H1 (cell line): ENCODE results near the gene FBLN5. TPM values are rescaled to one million over a fixed set of nuclear protein-coding genes. Genes with fewer than 3 reads are reported as not detected.

Experiments used
- CTCF ChIA-PET: fragments of 300-600 bp; sonication (Branson Sonifier 250); formaldehyde crosslinking; loops from one replicate; lab custom pipeline; 2021; ENCODE audit not compliant: partially characterized antibody; lab: Charles Lee
- POLR2A ChIA-PET: fragments of 300-600 bp; sonication (Branson Sonifier 250); formaldehyde crosslinking; loops from one replicate; lab custom pipeline; 2021; ENCODE audit warnings: inconsistent platforms; ENCODE audit not compliant: partially characterized antibody; lab: Charles Lee
- DNase-seq, 2 experiments: peaks; one replicate each; pipeline versions ENCODE4 v3.0.0 to v3.0.0-alpha.2; 2010 to 2022; ENCODE audit warnings: low spot score in 2 of 2, low read depth in 1 of 2, mixed read lengths in 1 of 2
- FAIRE-seq: peaks from 2 replicates; lab custom pipeline; 2011; peaks lifted over from hg19 to GRCh38; lab: Jason Lieb, UNC
- H2AFZ ChIP-seq: 2 replicates; pipeline ENCODE4 v1.8.1; 2012; ENCODE audit warnings: low read length, inconsistent platforms
- H2AK5ac ChIP-seq: 2 replicates; pipeline ENCODE4 v1.6.1; 2013; ENCODE audit warnings: low read depth, low read length
- H2BK120ac ChIP-seq: replicated peaks from 2 replicates; pipeline ENCODE3; 2013; ENCODE audit warnings: low read depth, low read length, inconsistent platforms
- H2BK12ac ChIP-seq: 2 replicates; pipeline ENCODE4 v1.6.1; 2013; ENCODE audit warnings: low read depth, low read length
- H2BK15ac ChIP-seq: 2 replicates; pipeline ENCODE4 v1.6.1; 2013; ENCODE audit warnings: low read length
- H2BK20ac ChIP-seq: 2 replicates; pipeline ENCODE4 v1.6.1; 2013; ENCODE audit warnings: low read length
- H2BK5ac ChIP-seq: 2 replicates; pipeline ENCODE4 v1.6.1; 2013; ENCODE audit warnings: low read depth, low read length
- H3K14ac ChIP-seq: 2 replicates; pipeline ENCODE4 v1.6.1; 2013; ENCODE audit warnings: inconsistent platforms; ENCODE audit not compliant: insufficient read length
- H3K18ac ChIP-seq: 2 replicates; pipeline ENCODE4 v1.6.1; 2013; ENCODE audit warnings: low read length; ENCODE audit errors: extremely low read depth
- H3K23ac ChIP-seq: 2 replicates; pipeline ENCODE4 v1.6.1; 2013; ENCODE audit warnings: inconsistent platforms; ENCODE audit not compliant: insufficient read length
- H3K23me2 ChIP-seq: 2 replicates; pipeline ENCODE4 v1.6.1; 2013; ENCODE audit warnings: low read depth, low read length
- H3K27ac ChIP-seq: 2 replicates; pipeline ENCODE4 v1.6.1; 2011; ENCODE audit warnings: low read depth, low read length, inconsistent platforms
- H3K27me3 ChIP-seq, 4 experiments: replicated peaks in 1 of 4; 1 replicate in 1 of 4; 2 replicates in 3 of 4; pipeline versions ENCODE4 v1.6.1 to v1.8.1; 2011 to 2013; ENCODE audit warnings: low read length in 3 of 4, mild to moderate bottlenecking in 3 of 4, inconsistent platforms in 2 of 4, mixed read lengths in 2 of 4, moderate library complexity in 1 of 4; ENCODE audit not compliant: control insufficient read depth in 3 of 4, insufficient read depth in 3 of 4; ENCODE audit errors: extremely low read depth in 1 of 4
- H3K36me3 ChIP-seq, 4 experiments: 2 replicates each; pipeline versions ENCODE4 v1.6.1 to v1.8.1; 2011 to 2013; ENCODE audit warnings: mild to moderate bottlenecking in 4 of 4, low read length in 3 of 4, moderate library complexity in 2 of 4, control low read depth in 1 of 4, inconsistent platforms in 1 of 4; ENCODE audit not compliant: insufficient read depth in 4 of 4, control insufficient read depth in 2 of 4
- H3K4ac ChIP-seq: replicated peaks from 2 replicates; pipeline ENCODE3; 2013; ENCODE audit warnings: low read length, low read depth, mixed read lengths, inconsistent platforms; ENCODE audit not compliant: insufficient read length
- H3K4me1 ChIP-seq, 4 experiments: replicated peaks in 1 of 4; 1 replicate in 1 of 4; 2 replicates in 3 of 4; pipeline versions ENCODE4 v1.6.1 to v1.8.1; 2011 to 2013; ENCODE audit warnings: low read length in 3 of 4, inconsistent platforms in 2 of 4, mixed read lengths in 1 of 4; ENCODE audit not compliant: insufficient read depth in 4 of 4, control insufficient read depth in 3 of 4
- H3K4me2 ChIP-seq, 2 experiments: 2 replicates each; pipeline versions ENCODE4 v1.6.1 to v1.8.1; 2011 to 2013; ENCODE audit warnings: low read depth in 2 of 2, low read length in 2 of 2, control low read depth in 1 of 2, inconsistent platforms in 1 of 2, mild to moderate bottlenecking in 1 of 2; ENCODE audit not compliant: insufficient read depth in 1 of 2
- H3K4me3 ChIP-seq, 4 experiments: fragments of 200-600, 300-600 bp in 1 of 4; sonication (generic), shearing (Covaris generic), sonication (Bioruptor Twin) in 1 of 4; 2 replicates each; pipeline versions ENCODE4 v1.5.1 to v1.8.1; 2011 to 2016; ENCODE audit warnings: low read length in 4 of 4, low read depth in 3 of 4, control low read depth in 2 of 4, inconsistent platforms in 2 of 4, mild to moderate bottlenecking in 2 of 4, mixed read lengths in 1 of 4, moderate library complexity in 1 of 4; ENCODE audit not compliant: insufficient read depth in 2 of 4; ENCODE audit errors: extremely low read depth in 1 of 4
- H3K56ac ChIP-seq: replicated peaks from 2 replicates; pipeline ENCODE3; 2013; ENCODE audit warnings: low read depth, mild to moderate bottlenecking, mixed read lengths, low read length, inconsistent platforms; ENCODE audit not compliant: insufficient read length
- H3K79me1 ChIP-seq: 2 replicates; pipeline ENCODE4 v1.6.1; 2013; ENCODE audit warnings: low read depth, low read length, control low read depth
- H3K79me2 ChIP-seq, 2 experiments: 2 replicates each; pipeline versions ENCODE4 v1.6.1 to v1.8.1; 2012 to 2013; ENCODE audit warnings: low read length in 2 of 2, mild to moderate bottlenecking in 2 of 2, inconsistent platforms in 1 of 2; ENCODE audit not compliant: insufficient read depth in 2 of 2, control insufficient read depth in 1 of 2
- H3K9ac ChIP-seq, 4 experiments: replicated peaks in 1 of 4; 1 replicate in 1 of 4; 2 replicates in 3 of 4; pipeline versions ENCODE4 v1.6.1 to v1.8.1; 2011 to 2013; ENCODE audit warnings: low read depth in 3 of 4, low read length in 3 of 4, control low read depth in 2 of 4, mild to moderate bottlenecking in 2 of 4, moderate library complexity in 2 of 4, inconsistent platforms in 1 of 4; ENCODE audit errors: extremely low read depth in 1 of 4
- H3K9me3 ChIP-seq, 2 experiments: 2 replicates each; pipeline versions ENCODE4 v1.6.1 to v1.8.1; 2012 to 2013; ENCODE audit warnings: mild to moderate bottlenecking in 2 of 2, moderate library complexity in 2 of 2, control low read depth in 1 of 2, inconsistent platforms in 1 of 2, low read depth in 1 of 2, low read length in 1 of 2, mixed read lengths in 1 of 2; ENCODE audit not compliant: insufficient read depth in 2 of 2
- H4K20me1 ChIP-seq, 2 experiments: replicated peaks in 1 of 2; 2 replicates each; pipeline versions ENCODE3 to v1.8.1; 2011 to 2013; ENCODE audit warnings: inconsistent platforms in 2 of 2, low read length in 2 of 2, mild to moderate bottlenecking in 1 of 2; ENCODE audit not compliant: insufficient read depth in 2 of 2, control insufficient read depth in 1 of 2
- H4K5ac ChIP-seq: 2 replicates; pipeline ENCODE4 v1.6.1; 2013; ENCODE audit warnings: low read length, low read depth, mixed read lengths, inconsistent platforms; ENCODE audit not compliant: insufficient read length
- H4K8ac ChIP-seq: 2 replicates; pipeline ENCODE4 v1.8.0; 2013; ENCODE audit warnings: mild to moderate bottlenecking, moderate library complexity, low read length, inconsistent platforms; ENCODE audit not compliant: insufficient read depth; ENCODE audit errors: extremely low read depth
- H4K91ac ChIP-seq: replicated peaks from 2 replicates; pipeline ENCODE3; 2013; ENCODE audit warnings: low read length, mixed read lengths, inconsistent platforms; ENCODE audit not compliant: insufficient read length
- CBX8 ChIP-seq: fragments of 300-800, 300-1000 bp; sonication (generic); IDR thresholded peaks from 2 replicates; pipeline ENCODE4 v1.7.1; 2016; ENCODE audit warnings: low read depth, low read length, borderline replicate concordance
- CHD2 ChIP-seq: IDR thresholded peaks from 2 replicates; pipeline ENCODE4 v1.6.1; 2012; ENCODE audit warnings: low read length, improper control_type of control experiment
- CREB1 ChIP-seq: IDR thresholded peaks from 2 replicates; pipeline ENCODE4 v1.6.1; 2012; ENCODE audit warnings: inconsistent platforms
- CTBP2 ChIP-seq: IDR thresholded peaks from 2 replicates; pipeline ENCODE4 v1.7.0; 2011; ENCODE audit warnings: borderline replicate concordance, mild to moderate bottlenecking, moderate library complexity, mixed read lengths, low read length; ENCODE audit not compliant: insufficient read depth, insufficient read length
- EP300 ChIP-seq, 2 experiments: IDR thresholded peaks; 1 replicate in 1 of 2; 2 replicates in 1 of 2; pipeline ENCODE4 v1.6.1; 2011 to 2012; ENCODE audit warnings: low read depth in 2 of 2, low read length in 2 of 2, mild to moderate bottlenecking in 2 of 2, borderline replicate concordance in 1 of 2, inconsistent platforms in 1 of 2, moderate library complexity in 1 of 2
- JUND ChIP-seq: IDR thresholded peaks from 2 replicates; pipeline ENCODE4 v1.6.1; 2011; ENCODE audit warnings: mild to moderate bottlenecking, improper control_type of control experiment, low read length
- KDM5A ChIP-seq: fragments of 200-600 bp; IDR thresholded peaks from 2 replicates; pipeline ENCODE4 v1.7.1; 2012; ENCODE audit warnings: mild to moderate bottlenecking, low read length, inconsistent platforms, mixed read lengths
- NRF1 ChIP-seq: IDR thresholded peaks from 2 replicates; pipeline ENCODE4 v1.6.1; 2011; ENCODE audit warnings: mild to moderate bottlenecking, low read depth, low read length, improper control_type of control experiment
- POLR2A ChIP-seq, 2 experiments: IDR thresholded peaks; 1 replicate in 1 of 2; 2 replicates in 1 of 2; pipeline ENCODE4 v1.6.1; 2011; ENCODE audit warnings: low read depth in 2 of 2, low read length in 2 of 2, mild to moderate bottlenecking in 2 of 2; ENCODE audit errors: control extremely low read depth in 1 of 2
- RAD21 ChIP-seq, 2 experiments: IDR thresholded peaks in 1 of 2; conservative IDR thresholded peaks in 1 of 2; 2 replicates each; pipeline ENCODE4 v1.6.1; 2011; ENCODE audit warnings: low read depth in 2 of 2, low read length in 2 of 2, improper control_type of control experiment in 1 of 2, inconsistent platforms in 1 of 2, mild to moderate bottlenecking in 1 of 2, moderate library complexity in 1 of 2
- SIRT6 ChIP-seq: IDR thresholded peaks from one replicate; pipeline ENCODE4 v1.7.1; 2012; ENCODE audit warnings: low read length, inconsistent platforms
- TAF1 ChIP-seq: IDR thresholded peaks from 2 replicates; pipeline ENCODE4 v1.6.1; 2011; ENCODE audit warnings: mild to moderate bottlenecking, low read depth, low read length
- TAF7 ChIP-seq: optimal IDR thresholded peaks from 2 replicates; pipeline ENCODE3; 2011; ENCODE audit warnings: low read depth, mild to moderate bottlenecking, inconsistent platforms, low read length, moderate library complexity, borderline replicate concordance
- TEAD4 ChIP-seq: IDR thresholded peaks from 2 replicates; pipeline ENCODE4 v1.6.1; 2012; ENCODE audit warnings: low read depth, low read length, inconsistent platforms, mixed read lengths
- WGBS, 2 experiments: shearing (Covaris generic) in 1 of 2; methylation state at CpG; one replicate each; pipeline versions ENCODE4 v1.1.6 to v1.1.7; 2013 to 2015; ENCODE audit warnings: low lambda C conversion rate in 2 of 2, mixed read lengths in 2 of 2, inconsistent platforms in 1 of 2, low coverage in 1 of 2, missing lambda C conversion rate in 1 of 2; ENCODE audit not compliant: insufficient replicate concordance in 2 of 2, insufficient coverage in 1 of 2, insufficient read length in 1 of 2; ENCODE audit errors: extremely low coverage in 1 of 2, missing lambda C conversion rate in 1 of 2; 5-methylcytosine and 5-hydroxymethylcytosine counted together
- polyA plus RNA-seq, 7 experiments: library from polyadenylated mRNA; depleted of rRNA in 3 of 7; stranded (reverse) in 5 of 7; unstranded in 2 of 7; fragments of >200 nt in 5 of 7; fragments of 200-250 nt in 2 of 7; gene quantifications; 1 replicate in 5 of 7; 2 replicates in 1 of 7; 4 replicates in 1 of 7; pipeline versions ENCODE4 v1.2.1 to v1.2.3, GENCODE V29; 2011 to 2013; ENCODE audit warnings: missing spikeins in 2 of 7, mixed read lengths in 2 of 7
- total RNA-seq: library from RNA; stranded (reverse); fragmentation: NEBNext Ultra II Directional; extraction: Animal tissue kit (Norgen Biotek cat#: 25700); gene quantifications from 2 replicates; pipeline ENCODE4 v1.2.1, GENCODE V29; 2021

FBLN5 gene
- total and polyA plus RNA-seq, 2 of the 8 experiments (the other 6 are each of a cell fraction or from before 2014, with no cell fraction given), result 0.88 to 3.5 TPM

- Histone ChIP-seq H3K56ac (no peak overlapping the region), H2BK15ac (no peak overlapping the region), H4K5ac (no peak overlapping the region), H3K27me3 (peaks cover 0 to 1% (median 0%) of the 10 kb centered on the region in 4 experiments; a peak in 1 of 7 replicates), H3K79me2 (no peaks in the 10 kb centered on the region), H2BK120ac (no peak overlapping the region), H3K18ac (no peak overlapping the region), H3K36me3 (no peaks in the 10 kb centered on the region), H3K23ac (no peak overlapping the region), H4K8ac (0 out of 2 replicates have a peak overlapping the region, but pooled peaks have one; percentile 12), H3K9me3 (no peaks in the 10 kb centered on the region), H4K91ac (no peak overlapping the region), H2BK12ac (no peak overlapping the region), H4K20me1 (peaks cover 0 to 2% of the 10 kb centered on the region in 2 experiments), H3K4me3 (no peak overlapping the region), H3K4ac (no peak overlapping the region), H3K9ac (no peak overlapping the region), H3K27ac (no peak overlapping the region), H2AFZ (no peak overlapping the region), H2AK5ac (no peak overlapping the region), H3K79me1 (no peaks in the 10 kb centered on the region), H2BK5ac (no peak overlapping the region), H3K4me2 (no peak overlapping the region), H3K23me2 (no peaks in the 10 kb centered on the region), H3K4me1 (no peaks in the 10 kb centered on the region), H2BK20ac (no peak overlapping the region), H3K14ac (no peak overlapping the region)
- no peak for TF ChIP-seq NRF1
- no peak for TF ChIP-seq TAF1
- no peak for TF ChIP-seq EP300 (IDR thresholded peaks at IDR 0.05; ENCODE audit: borderline replicate concordance in 1 of 2, low read depth in 2 of 2, low read length in 2 of 2)
- TF ChIP-seq JUND, result no peak
- TF ChIP-seq CREB1, result no peak
- no peak for TF ChIP-seq CBX8
- no peak for TF ChIP-seq TAF7
- no peak for TF ChIP-seq SIRT6
- no peak for TF ChIP-seq TEAD4
- TF ChIP-seq KDM5A, result no peak
- TF ChIP-seq POLR2A (IDR thresholded peaks at IDR 0.05; ENCODE audit: control extremely low read depth in 1 of 2, low read depth in 2 of 2, low read length in 2 of 2), result no peak
- TF ChIP-seq CTBP2, result no peak
- no peak for TF ChIP-seq CHD2
- no peak for TF ChIP-seq RAD21 (IDR thresholded peaks at IDR 0.05 in 1 of 2, conservative IDR thresholded peaks at IDR 0.05 in 1 of 2; ENCODE audit: low read depth in 2 of 2, low read length in 2 of 2)
- no peak for FAIRE-seq
- POLR2A ChIA-PET, result no interaction called here
- 81% methylated on average over 8 of the region's 8 CpGs; no CpG with 5 or more reads in 1 of the 2 experiments for WGBS, 2 experiments
- no peak for DNase-seq
- CTCF ChIA-PET, result interaction anchor here (1.1 to 2.6 kb wide), 3 partner anchors 8 to 12 kb away, joined by 3 to 10 read pairs (median 8); no protein-coding TSS in a partner anchor
Measured at GRCh38 chr14:91904483-91904882, 43.0 kb downstream of the FBLN5 start.
